DMS53 treated with DMSO at 0.1 percent for 48 hours (cell line): Measurements from ENCODE around the gene ACTN2.

Source experiments
- DNase-seq: peaks from one replicate; lab custom pipeline; 2025; ENCODE audit not compliant: unreplicated experiment; lab: John Stamatoyannopoulos, UW

ACTN2 gene

GRCh38 chr1:236812334-236813030 lies 126.2 kb downstream of the ACTN2 start:
- DNase-seq: no peak
